Measurements from ENCODE around the gene ENTPD1. TPM values are rescaled to one million over a fixed set of nuclear protein-coding genes. Genes with fewer than 3 reads are reported as not detected.
"Not testable (repeated sequence)": the region's sequence is repeated elsewhere in the genome, so short reads cannot be mapped to it uniquely, and the experiment has no call there.

The ENTPD1 gene
- total RNA-seq, 1 donor from 2014 or later = 6.0 TPM

- ATAC-seq (ENCODE audit: poor library complexity) = no peak
- intact Hi-C loops (cut with DNase I) = no loop called here
- DNase-seq = no peak
These were observed 35.5 kb downstream of the ENTPD1 start for GRCh38 chr10:95791425-95791979.

- DNase-seq = no peak
- ATAC-seq (ENCODE audit: poor library complexity) = no peak
- intact Hi-C loops (cut with DNase I) = no loop called here
These were observed 36.3 kb downstream of the ENTPD1 start for GRCh38 chr10:95792211-95792780.

GRCh38 chr10:95792874-95793285 lies 36.9 kb downstream of the ENTPD1 start:
- peak; percentile 78 for ATAC-seq (ENCODE audit: poor library complexity)
- no peak for DNase-seq

GRCh38 chr10:95793401-95794045 lies 37.6 kb downstream of the ENTPD1 start:
- peak; percentile 77 for ATAC-seq (ENCODE audit: poor library complexity)
- DNase-seq = peak; percentile 47
- intact Hi-C loops (cut with DNase I) = no loop called here

More at GRCh38 chr10:95792874-95793285, 36.9 kb downstream of the ENTPD1 start:
- intact Hi-C loops (cut with DNase I) = no loop called here

GRCh38 chr10:95794195-95794594 lies 38.2 kb downstream of the ENTPD1 start:
- ATAC-seq (ENCODE audit: poor library complexity) (no peak), DNase-seq (no peak)
- intact Hi-C loops (cut with DNase I) = no loop called here

GRCh38 chr10:95795602-95796001 lies 39.6 kb downstream of the ENTPD1 start:
- DNase-seq (no peak), ATAC-seq (ENCODE audit: poor library complexity) (no peak)
- intact Hi-C loops (cut with DNase I) = no loop called here

- ATAC-seq (ENCODE audit: poor library complexity) (no peak), DNase-seq (no peak)
- intact Hi-C loops (cut with DNase I) = no loop called here
These were observed 40.5 kb downstream of the ENTPD1 start for GRCh38 chr10:95796504-95796903.

GRCh38 chr10:95798096-95798855 lies 42.3 kb downstream of the ENTPD1 start:
- intact Hi-C loops (cut with DNase I) = no loop called here
- DNase-seq = no peak
- ATAC-seq (ENCODE audit: poor library complexity) = no peak

- ATAC-seq (ENCODE audit: poor library complexity); DNase-seq; intact Hi-C loops (cut with DNase I): not testable (repeated sequence)
These were observed 44.3 kb downstream of the ENTPD1 start for GRCh38 chr10:95800286-95800685.

- DNase-seq; intact Hi-C loops (cut with DNase I); ATAC-seq (ENCODE audit: poor library complexity): not testable (repeated sequence)
These were observed 50.9 kb downstream of the ENTPD1 start for GRCh38 chr10:95806687-95807380.

GRCh38 chr10:95808705-95809308 lies 52.8 kb downstream of the ENTPD1 start:
- DNase-seq; intact Hi-C loops (cut with DNase I); ATAC-seq (ENCODE audit: poor library complexity): not testable (repeated sequence)

- no peak for DNase-seq
- intact Hi-C loops (cut with DNase I) = no loop called here
- ATAC-seq (ENCODE audit: poor library complexity) = no peak
These were observed 53.6 kb downstream of the ENTPD1 start for GRCh38 chr10:95809370-95810197.

- ATAC-seq (ENCODE audit: poor library complexity) = no peak
- no peak for DNase-seq
- intact Hi-C loops (cut with DNase I) = no loop called here
These were observed 54.4 kb downstream of the ENTPD1 start for GRCh38 chr10:95810198-95810976.

GRCh38 chr10:95813054-95813685 lies 57.2 kb downstream of the ENTPD1 start:
- intact Hi-C loops (cut with DNase I) = no loop called here
- no peak for ATAC-seq (ENCODE audit: poor library complexity)

GRCh38 chr10:95814011-95814727 lies 58.2 kb downstream of the ENTPD1 start:
- DNase-seq (no peak), ATAC-seq (ENCODE audit: poor library complexity) (peak; percentile 29)
- intact Hi-C loops (cut with DNase I) = no loop called here

More at GRCh38 chr10:95813054-95813685, 57.2 kb downstream of the ENTPD1 start:
- DNase-seq = no peak

- DNase-seq (no peak), ATAC-seq (ENCODE audit: poor library complexity) (no peak)
- intact Hi-C loops (cut with DNase I) = no loop called here
These were observed 59.2 kb downstream of the ENTPD1 start for GRCh38 chr10:95815133-95815532.
